AG09319 (cell line): ENCODE data around the gene OR5B12.

Experiments used
- DNase-seq: peaks from one replicate; pipeline ENCODE4 v3.0.0-alpha.2; 2010; ENCODE audit warnings: low read depth; ENCODE audit errors: extremely low read depth
- CTCF ChIP-seq: IDR thresholded peaks from 2 replicates; pipeline ENCODE4 v1.5.1; 2011; ENCODE audit warnings: low read depth, mild to moderate bottlenecking, inconsistent platforms, low read length, moderate library complexity

Gene OR5B12

DNA sequence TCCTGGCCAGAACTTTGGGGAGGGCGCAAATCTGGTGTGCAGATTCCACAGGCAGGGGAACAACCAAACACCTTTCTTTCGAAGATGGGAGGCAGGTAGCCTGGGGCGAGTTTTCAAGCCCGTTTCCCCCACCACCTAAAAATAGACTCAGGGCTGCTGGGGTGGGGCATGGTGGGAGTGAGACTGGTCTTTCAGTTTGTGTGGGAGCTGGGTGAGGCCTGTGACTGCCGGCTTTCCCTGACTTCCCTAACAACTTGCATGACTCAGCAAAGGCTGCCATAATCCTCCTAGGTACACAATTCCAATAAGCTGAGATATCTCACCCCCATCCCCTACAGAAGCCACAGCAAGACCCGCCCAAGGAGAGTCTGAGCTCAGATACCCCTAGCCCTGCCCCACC lies 4.3 kb upstream of the OR5B12 start:
- no peak for DNase-seq
- no peak for TF ChIP-seq CTCF

- TF ChIP-seq CTCF = no peak
- DNase-seq = no peak
Measured at GRCh38 chr11:58444300-58444699, 2.3 kb upstream of the OR5B12 start.

DNA sequence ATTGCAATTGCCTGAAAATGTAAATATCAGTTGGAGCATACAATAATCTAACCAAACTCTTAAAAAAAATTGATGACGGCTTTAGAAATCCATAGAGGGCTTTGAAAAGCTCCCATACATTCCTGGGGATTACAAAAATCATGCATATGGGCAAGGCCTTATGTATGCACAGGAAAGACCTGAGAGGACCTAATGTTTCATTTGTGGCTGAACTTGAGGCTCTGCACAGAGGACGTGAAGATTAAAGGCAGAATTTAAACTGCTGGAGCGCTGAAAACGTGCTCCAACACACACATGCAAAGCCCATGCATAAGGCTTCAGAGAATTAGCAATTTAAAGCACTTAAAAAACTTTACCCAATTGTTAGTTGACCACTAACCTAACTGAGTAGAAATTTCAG lies 3.5 kb downstream of the OR5B12 start:
- no peak for TF ChIP-seq CTCF

DNA sequence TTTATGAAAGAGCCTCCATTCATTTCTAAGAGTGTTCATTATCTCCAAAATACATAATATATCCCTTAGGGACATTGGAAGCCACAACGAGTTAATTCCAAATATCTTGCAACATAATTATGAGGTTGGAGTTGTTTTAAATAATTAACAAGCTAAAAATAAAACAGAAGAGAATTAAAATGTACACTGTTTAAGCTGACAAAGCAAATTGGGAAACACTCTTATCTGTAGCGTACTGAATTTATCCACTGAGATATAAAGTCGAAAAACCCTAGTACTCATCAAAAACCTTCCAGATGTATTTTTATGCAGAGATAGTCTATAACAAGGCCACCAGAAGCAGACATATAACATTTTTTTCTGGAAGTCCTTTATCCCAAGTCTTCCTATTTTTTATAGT lies 7.8 kb downstream of the OR5B12 start:
- DNase-seq = no peak
- no peak for TF ChIP-seq CTCF

More for the DNA sequence above, 3.5 kb downstream of the OR5B12 start:
- no peak for DNase-seq

- DNase-seq = no peak
- no peak for TF ChIP-seq CTCF
Measured at GRCh38 chr11:58433638-58434203, 8.3 kb downstream of the OR5B12 start.

- no peak for DNase-seq
- no peak for TF ChIP-seq CTCF
Measured at GRCh38 chr11:58429273-58429672, 12.8 kb downstream of the OR5B12 start.

DNA sequence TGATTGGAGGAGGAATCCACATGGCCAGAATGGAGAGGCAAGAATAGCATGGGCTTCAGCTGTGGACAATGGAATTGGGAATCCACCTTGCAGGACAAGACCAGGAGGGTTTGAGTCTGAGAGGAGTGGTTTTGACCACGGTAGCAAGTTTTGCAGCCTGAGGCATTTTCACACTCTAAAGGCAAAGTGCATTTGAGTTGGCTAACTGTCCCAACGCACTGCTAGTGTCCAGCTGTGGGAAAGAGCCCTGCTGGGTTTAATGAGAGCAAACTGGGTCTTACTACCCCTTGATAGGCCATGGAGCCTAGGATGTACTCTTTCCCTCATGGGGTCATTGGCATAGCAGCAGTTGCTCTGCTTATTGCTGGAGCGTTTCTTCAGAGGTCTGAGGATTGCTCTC lies 14.0 kb downstream of the OR5B12 start, which contains the start of gene OR5B2:
TSS of gene OR5B2 (minus strand) at position 101 of the 400 bp plus-strand sequence. CDS start 4,860 bp downstream, outside the sequence.
- TF ChIP-seq CTCF = no peak
- no peak for DNase-seq
